Measurements from ENCODE around the gene NDST1. TPM values are rescaled to one million over a fixed set of nuclear protein-coding genes. Genes with fewer than 3 reads are reported as not detected.

Gene NDST1
- polyA plus RNA-seq, 1 of the 3 experiments (the other 2 are of a cell fraction) = 29.2 TPM

- peak overlapping the region in 1 of 2 experiments; percentile 85; a peak in 2 of 4 replicates for H3K27ac ChIP-seq (ENCODE audit: low read depth in 2 of 2, low read length in 1 of 2)
- H3K4me2 ChIP-seq = no peak overlapping the region
- DNase-seq = peak; percentile 58
- 81% methylated on average over 6 of the region's 7 CpGs for WGBS (ENCODE audit: low lambda C conversion rate)
- H3K27me3 ChIP-seq (ENCODE audit: insufficient read depth) = no peaks in the 10 kb centered on the region
- TF ChIP-seq MXI1 (IDR thresholded peaks at IDR 0.05; ENCODE audit: low read depth, low read length) = 0 out of 2 replicates have a peak, but pooled peaks have one; percentile 43
- TF ChIP-seq GATA2 (CRISPR knock-in tag; IDR thresholded peaks at IDR 0.05) = 0 out of 2 replicates have a peak, but pooled peaks have one; percentile 8
- TF ChIP-seq NRF1 (IDR thresholded peaks at IDR 0.05; ENCODE audit: low read depth, low read length) = no peak
- peak; percentile 10 for TF ChIP-seq CHD2 (IDR thresholded peaks at IDR 0.05; ENCODE audit: low read length, partially characterized antibody)
- H3K9me2 ChIP-seq = no peaks in the 10 kb centered on the region
- CTCF ChIA-PET = interaction anchor here (1.0 to 6.8 kb wide), 9 partner anchors 12 to 62 kb away, joined by 3 to 41 read pairs (median 3); no protein-coding TSS in a partner anchor
- peaks cover 3% of the 10 kb centered on the region for H3F3A ChIP-seq (replicated peaks; ENCODE audit: insufficient read depth)
- no peaks in the 10 kb centered on the region for H3K36me3 ChIP-seq (replicated peaks in 1 of 2; ENCODE audit: control insufficient read depth in 1 of 2, insufficient read depth in 2 of 2, low read length in 1 of 2)
- H3K9me3 ChIP-seq = no peaks in the 10 kb centered on the region
- no peaks in the 10 kb centered on the region for H4K20me1 ChIP-seq (ENCODE audit: insufficient read depth)
- H3K4me1 ChIP-seq (ENCODE audit: control insufficient read depth in 1 of 2, insufficient read depth in 2 of 2, low read depth in 1 of 2, low read length in 1 of 2) = peaks cover 22 to 84% of the 10 kb centered on the region in 2 experiments
- H3K79me2 ChIP-seq (ENCODE audit: insufficient read depth) = no peaks in the 10 kb centered on the region
- POLR2A ChIA-PET = interaction anchor here (0.9 to 1.6 kb wide), 5 partner anchors 11 to 107 kb away, joined by 3 to 5 read pairs (median 3); partner anchors contain the start of gene RBM22
- H2AFZ ChIP-seq (ENCODE audit: low read depth) = no peak overlapping the region
- H3K4me3 ChIP-seq (ENCODE audit: low read depth in 2 of 2, low read length in 1 of 2) = no peak overlapping the region
- no peak overlapping the region for H3K9ac ChIP-seq
Observed at GRCh38 chr5:150593996-150594395, 86.1 kb downstream of the NDST1 start.

DNA sequence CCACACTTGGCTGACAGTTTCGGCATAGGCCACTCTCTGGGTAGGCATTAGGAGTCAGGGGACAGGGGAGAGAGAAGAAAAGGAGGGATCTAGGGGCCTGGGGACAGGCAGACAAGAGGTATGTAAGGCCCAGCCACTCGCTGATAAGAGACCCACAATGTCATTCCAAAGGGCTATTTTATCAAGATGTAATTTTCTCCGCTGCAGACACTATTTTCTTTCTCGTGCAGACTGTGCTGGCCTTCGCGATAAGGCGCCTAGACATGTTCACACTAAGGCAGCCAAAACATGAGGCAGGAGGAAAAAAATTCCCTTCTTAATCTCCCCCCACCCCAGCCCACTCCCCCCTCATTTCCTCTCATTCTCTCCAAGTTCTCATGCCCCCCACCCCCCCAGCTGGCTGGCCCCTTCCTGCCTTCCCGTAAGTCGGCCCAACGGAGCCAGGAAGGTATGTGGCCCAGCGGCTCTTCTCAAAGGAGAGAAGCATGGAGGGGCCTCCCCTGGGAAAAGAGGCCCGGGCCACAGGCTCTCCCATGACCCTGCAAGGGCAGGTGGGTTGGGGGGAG lies 87.6 kb downstream of the NDST1 start:
- no peak for TF ChIP-seq GATA2 (CRISPR knock-in tag; IDR thresholded peaks at IDR 0.05)
- 0 out of 2 replicates have a peak, but pooled peaks have one; percentile 1 for TF ChIP-seq TCF12 (IDR thresholded peaks at IDR 0.05)
- no peak for TF ChIP-seq PBX3 (IDR thresholded peaks at IDR 0.05)
- peak in 1 of 2 experiments; percentile 43; a peak in 1 of 4 replicates for TF ChIP-seq EP300 (IDR thresholded peaks at IDR 0.05; ENCODE audit: borderline replicate concordance in 1 of 2, low read depth in 1 of 2, low read length in 1 of 2)
- TF ChIP-seq RAD21 (IDR thresholded peaks at IDR 0.05; ENCODE audit: low read length) = no peak; the same call in 1 of the 2 replicates
- TF ChIP-seq POLR2AphosphoS5 (IDR thresholded peaks at IDR 0.05; ENCODE audit: low read depth, low read length) = no peak
- no peak for TF ChIP-seq ELF1 (IDR thresholded peaks at IDR 0.05)
- TF ChIP-seq RCOR1 (IDR thresholded peaks at IDR 0.05; ENCODE audit: low read length) = peak; percentile 58; the same call in 1 of the 2 replicates
- TF ChIP-seq FOXM1 (IDR thresholded peaks at IDR 0.05; ENCODE audit: low read depth) = no peak
- TF ChIP-seq, protein P1, sequence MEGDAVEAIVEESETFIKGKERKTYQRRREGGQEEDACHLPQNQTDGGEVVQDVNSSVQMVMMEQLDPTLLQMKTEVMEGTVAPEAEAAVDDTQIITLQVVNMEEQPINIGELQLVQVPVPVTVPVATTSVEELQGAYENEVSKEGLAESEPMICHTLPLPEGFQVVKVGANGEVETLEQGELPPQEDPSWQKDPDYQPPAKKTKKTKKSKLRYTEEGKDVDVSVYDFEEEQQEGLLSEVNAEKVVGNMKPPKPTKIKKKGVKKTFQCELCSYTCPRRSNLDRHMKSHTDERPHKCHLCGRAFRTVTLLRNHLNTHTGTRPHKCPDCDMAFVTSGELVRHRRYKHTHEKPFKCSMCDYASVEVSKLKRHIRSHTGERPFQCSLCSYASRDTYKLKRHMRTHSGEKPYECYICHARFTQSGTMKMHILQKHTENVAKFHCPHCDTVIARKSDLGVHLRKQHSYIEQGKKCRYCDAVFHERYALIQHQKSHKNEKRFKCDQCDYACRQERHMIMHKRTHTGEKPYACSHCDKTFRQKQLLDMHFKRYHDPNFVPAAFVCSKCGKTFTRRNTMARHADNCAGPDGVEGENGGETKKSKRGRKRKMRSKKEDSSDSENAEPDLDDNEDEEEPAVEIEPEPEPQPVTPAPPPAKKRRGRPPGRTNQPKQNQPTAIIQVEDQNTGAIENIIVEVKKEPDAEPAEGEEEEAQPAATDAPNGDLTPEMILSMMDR (IDR thresholded peaks at IDR 0.05) = no peak
- TF ChIP-seq, protein P2, sequence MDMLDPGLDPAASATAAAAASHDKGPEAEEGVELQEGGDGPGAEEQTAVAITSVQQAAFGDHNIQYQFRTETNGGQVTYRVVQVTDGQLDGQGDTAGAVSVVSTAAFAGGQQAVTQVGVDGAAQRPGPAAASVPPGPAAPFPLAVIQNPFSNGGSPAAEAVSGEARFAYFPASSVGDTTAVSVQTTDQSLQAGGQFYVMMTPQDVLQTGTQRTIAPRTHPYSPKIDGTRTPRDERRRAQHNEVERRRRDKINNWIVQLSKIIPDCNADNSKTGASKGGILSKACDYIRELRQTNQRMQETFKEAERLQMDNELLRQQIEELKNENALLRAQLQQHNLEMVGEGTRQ (IDR thresholded peaks at IDR 0.05; ENCODE audit: borderline replicate concordance, low read depth, low read length) = no peak
- ChIA-PET CTCF (interaction anchor here (2.2 to 6.8 kb wide), 2 partner anchors 22 to 34 kb away, joined by 9 to 41 read pairs; no protein-coding TSS in a partner anchor), POLR2A (no interaction called here)
- Histone ChIP-seq H3K4me3 (ENCODE audit: low read depth in 2 of 2, low read length in 1 of 2) (no peak overlapping the region), H3K9ac (no peak overlapping the region), H3K9me2 (no peaks in the 10 kb centered on the region), H3K4me2 (no peak overlapping the region), H3K4me1 (ENCODE audit: control insufficient read depth in 1 of 2, insufficient read depth in 2 of 2, low read depth in 1 of 2, low read length in 1 of 2) (peaks cover 26 to 86% of the 10 kb centered on the region in 2 experiments), H3K79me2 (ENCODE audit: insufficient read depth) (no peaks in the 10 kb centered on the region), H3K9me3 (no peaks in the 10 kb centered on the region), H3F3A (replicated peaks; ENCODE audit: insufficient read depth) (no peaks in the 10 kb centered on the region), H3K27ac (ENCODE audit: low read depth in 2 of 2, low read length in 1 of 2) (peak overlapping the region in 1 of 2 experiments; percentile 85; a peak in 2 of 4 replicates), H3K27me3 (ENCODE audit: insufficient read depth) (no peaks in the 10 kb centered on the region), H4K20me1 (ENCODE audit: insufficient read depth) (no peaks in the 10 kb centered on the region), H3K36me3 (replicated peaks in 1 of 2; ENCODE audit: control insufficient read depth in 1 of 2, insufficient read depth in 2 of 2, low read length in 1 of 2) (no peaks in the 10 kb centered on the region), H2AFZ (ENCODE audit: low read depth) (no peak overlapping the region)
- 63% methylated on average over 11 of the region's 12 CpGs for whole genome bisulfite sequencing (ENCODE audit: low lambda C conversion rate)
- no peak for DNase-seq
